NCI-H146 treated with DMSO at 0.1 percent for 48 hours (cell line): ENCODE data around the gene SLC24A4.

ENCODE experiments used
- DNase-seq: peaks from one replicate; lab custom pipeline; 2025; ENCODE audit not compliant: unreplicated experiment; lab: John Stamatoyannopoulos, UW

The SLC24A4 gene, protein sequence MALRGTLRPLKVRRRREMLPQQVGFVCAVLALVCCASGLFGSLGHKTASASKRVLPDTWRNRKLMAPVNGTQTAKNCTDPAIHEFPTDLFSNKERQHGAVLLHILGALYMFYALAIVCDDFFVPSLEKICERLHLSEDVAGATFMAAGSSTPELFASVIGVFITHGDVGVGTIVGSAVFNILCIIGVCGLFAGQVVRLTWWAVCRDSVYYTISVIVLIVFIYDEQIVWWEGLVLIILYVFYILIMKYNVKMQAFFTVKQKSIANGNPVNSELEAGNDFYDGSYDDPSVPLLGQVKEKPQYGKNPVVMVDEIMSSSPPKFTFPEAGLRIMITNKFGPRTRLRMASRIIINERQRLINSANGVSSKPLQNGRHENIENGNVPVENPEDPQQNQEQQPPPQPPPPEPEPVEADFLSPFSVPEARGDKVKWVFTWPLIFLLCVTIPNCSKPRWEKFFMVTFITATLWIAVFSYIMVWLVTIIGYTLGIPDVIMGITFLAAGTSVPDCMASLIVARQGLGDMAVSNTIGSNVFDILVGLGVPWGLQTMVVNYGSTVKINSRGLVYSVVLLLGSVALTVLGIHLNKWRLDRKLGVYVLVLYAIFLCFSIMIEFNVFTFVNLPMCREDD

DNA sequence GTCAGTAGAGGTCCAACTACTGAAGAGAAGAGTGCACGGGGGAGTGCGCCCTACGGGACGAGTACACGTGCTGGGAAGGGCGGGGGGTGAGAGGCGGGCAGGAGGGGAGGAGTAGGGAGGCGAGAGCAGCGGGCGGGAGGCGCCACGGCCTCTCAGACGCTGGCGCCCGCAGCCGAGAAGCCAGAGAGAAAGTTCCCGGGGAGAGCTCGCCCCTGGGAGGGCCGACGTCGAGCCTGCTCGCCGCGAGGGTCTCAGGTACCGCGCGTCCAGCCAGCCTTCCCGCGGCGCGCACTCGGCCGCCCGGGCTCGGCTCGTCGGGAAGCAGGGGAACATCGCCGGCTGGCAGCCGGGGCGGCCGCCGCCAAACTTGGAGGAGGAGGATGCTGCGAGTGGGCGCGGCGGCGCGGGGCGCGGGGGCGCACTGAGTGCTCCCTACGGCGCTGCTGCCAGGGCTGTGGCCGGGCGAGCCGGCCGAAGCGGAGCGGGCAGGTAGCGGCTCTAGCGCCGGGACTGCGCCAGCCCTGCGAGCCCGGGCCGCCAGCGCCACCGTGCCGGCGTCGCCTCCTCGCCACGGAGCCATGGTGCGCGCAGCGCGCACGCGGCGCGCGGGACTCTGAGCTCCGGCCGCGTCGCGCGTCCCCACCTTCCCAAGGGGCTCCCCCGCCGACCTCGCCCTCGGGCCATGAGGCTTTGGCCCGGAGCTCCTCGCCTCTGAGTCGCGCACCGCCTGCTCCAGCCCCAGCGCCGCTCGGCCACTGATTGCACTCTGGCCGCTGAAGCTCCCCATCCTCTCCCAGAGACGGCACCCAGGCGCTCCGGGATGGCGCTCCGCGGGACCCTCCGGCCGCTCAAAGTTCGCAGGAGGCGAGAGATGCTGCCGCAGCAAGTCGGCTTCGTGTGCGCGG lies at the start of gene SLC24A4:
SLC24A4 (plus strand) TSS at position 155 of the 905 bp plus-strand sequence; CDS start at position 821, 666 bp downstream.
- DNase-seq = no peak

DNA sequence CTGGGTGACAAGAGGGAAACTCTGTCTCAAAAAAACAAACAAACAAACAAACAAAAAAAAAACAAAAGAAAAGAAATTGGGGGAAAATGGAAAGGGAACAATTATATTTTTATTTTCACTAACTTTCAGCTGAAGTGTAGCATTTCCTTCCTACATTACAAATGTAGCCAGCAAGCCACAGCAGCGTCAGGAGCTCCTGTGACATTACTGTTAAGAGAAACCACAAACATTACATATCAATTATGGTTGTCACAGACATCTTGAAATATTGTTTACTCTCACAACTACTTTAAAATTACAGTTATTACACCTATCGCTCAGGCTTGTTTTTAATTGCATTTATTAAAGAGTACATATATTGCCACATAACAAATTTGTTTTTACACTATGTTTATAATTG lies 49.8 kb upstream of the SLC24A4 start:
- no peak for DNase-seq

GRCh38 chr14:92274055-92274454 lies 48.9 kb upstream of the SLC24A4 start:
- DNase-seq = no peak

GRCh38 chr14:92276074-92276473 lies 46.9 kb upstream of the SLC24A4 start:
- no peak for DNase-seq

- DNase-seq = no peak
Measured at GRCh38 chr14:92277031-92277430, 45.9 kb upstream of the SLC24A4 start.

- no peak for DNase-seq
Measured at GRCh38 chr14:92280554-92281262, 42.3 kb upstream of the SLC24A4 start.

GRCh38 chr14:92282669-92283068 lies 40.3 kb upstream of the SLC24A4 start:
- DNase-seq = no peak

DNA sequence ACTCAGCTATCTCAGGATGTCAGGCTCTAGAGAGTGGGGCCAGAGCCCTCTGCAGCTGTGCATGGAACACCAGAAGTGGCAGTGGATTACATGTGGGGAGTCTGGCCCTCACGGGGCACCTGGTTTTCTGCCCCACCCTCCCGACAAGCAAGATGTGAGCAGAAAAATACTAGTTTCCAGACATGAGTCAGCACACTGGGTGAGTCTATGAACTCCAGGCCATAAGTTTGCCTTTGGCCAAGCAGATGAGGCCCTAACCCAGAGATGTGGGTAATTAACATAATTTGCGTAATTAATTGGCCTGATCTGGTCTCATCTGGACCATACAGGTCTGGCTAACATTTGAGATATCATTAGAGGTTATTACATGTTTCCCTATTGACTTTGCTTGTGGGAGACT lies 37.7 kb upstream of the SLC24A4 start:
- DNase-seq = no peak

DNA sequence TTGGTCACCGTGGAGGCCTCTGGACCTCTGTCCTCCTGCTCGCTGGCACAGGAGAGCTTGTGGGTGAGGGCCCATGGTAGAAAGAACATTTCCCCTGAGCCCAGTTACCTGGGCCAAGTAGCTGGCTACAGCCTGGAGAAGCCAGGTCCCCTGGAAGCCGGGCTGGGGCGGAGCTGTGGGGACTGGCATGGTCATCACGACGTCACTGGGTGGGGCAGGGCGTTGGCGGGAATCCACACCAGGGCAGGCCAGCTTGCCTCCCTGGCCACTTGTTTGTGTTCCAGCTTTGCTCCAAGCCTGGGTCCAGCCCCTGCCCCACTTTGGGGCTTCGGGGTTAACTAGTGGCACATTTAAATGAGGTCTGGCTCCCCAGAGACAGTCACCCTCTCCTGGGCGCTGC lies 35.0 kb upstream of the SLC24A4 start:
- no peak for DNase-seq

DNA sequence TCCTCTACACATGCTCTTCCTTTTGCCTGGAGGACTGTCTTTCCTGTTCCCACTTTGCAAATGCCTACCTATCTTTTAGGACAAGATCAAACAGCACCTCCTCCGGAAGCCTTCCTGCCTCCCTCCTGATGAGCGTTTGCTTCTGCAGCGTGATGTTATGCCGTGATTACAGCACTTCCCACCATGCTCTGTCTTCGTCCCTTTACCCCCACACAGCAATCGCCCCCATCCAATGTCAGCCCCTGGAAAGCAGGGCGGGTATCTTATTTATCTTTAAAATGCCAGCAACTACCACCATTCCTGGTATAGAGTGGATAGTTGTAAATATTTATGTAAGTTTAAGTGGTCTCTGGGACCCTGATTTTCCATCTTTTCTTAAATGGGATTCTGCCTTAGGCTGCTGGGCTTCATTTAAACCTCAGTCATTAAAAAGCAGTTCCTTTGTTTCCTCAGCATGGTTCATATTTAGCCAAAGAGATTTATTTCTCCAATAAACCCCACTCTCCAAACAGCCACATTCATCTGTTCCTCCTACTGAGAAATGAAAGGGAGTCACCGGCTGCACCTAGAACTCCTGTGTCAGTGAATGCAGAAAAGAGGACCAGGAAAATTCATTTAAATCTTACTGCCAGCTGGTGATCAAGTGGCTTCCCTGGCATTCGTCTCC lies 33.8 kb upstream of the SLC24A4 start:
- DNase-seq = no peak

GRCh38 chr14:92292673-92293072 lies 30.3 kb upstream of the SLC24A4 start:
- no peak for DNase-seq

GRCh38 chr14:92294506-92294905 lies 28.5 kb upstream of the SLC24A4 start:
- no peak for DNase-seq

DNA sequence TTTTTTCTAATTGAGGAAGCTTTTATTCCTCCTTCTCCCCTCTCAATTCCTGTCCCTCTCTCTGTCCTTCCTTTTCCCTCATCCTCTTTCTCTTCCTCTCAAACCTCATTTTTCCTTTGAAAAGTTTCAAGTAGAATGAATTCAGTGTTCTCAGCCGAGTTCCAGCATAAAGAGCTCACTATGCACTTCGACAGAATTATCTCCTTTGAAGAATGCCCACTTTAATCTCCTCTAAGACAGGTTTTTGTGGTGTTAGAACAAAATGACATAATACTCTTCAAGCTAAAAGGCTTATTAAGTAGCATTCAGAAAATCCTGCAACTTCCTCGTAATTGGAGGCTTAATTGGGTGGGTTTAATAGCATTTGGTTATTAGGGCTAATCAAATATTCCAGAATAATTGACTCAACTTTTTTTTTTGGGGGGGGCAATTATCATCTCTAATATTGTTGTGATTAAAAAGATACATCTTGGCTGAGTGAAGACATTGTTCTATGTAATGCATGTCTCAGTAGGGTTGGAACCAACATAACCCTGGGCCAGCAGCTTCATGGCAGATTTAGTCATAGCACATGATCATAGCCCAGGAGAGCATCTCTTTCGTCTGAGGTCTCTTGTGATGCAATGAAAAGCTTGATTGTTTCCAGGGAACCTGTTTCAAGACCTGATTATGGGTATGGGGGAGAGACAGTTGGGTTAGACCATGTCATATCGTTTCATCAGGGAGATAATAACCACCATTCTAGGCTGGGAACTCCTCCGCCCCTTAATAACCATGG lies 25.0 kb upstream of the SLC24A4 start:
- DNase-seq = no peak

DNA sequence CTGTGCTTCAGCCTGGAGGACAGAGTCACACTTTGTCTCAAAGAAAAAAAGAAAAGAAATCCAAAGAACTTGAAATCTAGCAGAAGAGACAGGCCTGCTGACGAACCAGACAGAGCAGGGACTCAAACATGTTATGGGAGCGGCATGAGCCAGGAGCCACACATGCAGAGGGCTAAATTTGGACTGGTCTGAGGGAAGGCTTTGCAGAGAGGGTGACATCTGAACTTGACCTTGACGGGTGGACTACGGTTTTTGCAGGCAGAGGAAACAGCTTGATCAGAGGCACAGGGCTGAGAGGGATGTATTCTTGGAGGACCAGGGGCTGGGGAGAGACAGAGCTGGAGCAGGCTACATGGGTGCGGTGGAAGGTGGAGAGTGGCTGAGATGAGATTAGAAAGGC lies 20.5 kb upstream of the SLC24A4 start:
- DNase-seq = no peak

DNA sequence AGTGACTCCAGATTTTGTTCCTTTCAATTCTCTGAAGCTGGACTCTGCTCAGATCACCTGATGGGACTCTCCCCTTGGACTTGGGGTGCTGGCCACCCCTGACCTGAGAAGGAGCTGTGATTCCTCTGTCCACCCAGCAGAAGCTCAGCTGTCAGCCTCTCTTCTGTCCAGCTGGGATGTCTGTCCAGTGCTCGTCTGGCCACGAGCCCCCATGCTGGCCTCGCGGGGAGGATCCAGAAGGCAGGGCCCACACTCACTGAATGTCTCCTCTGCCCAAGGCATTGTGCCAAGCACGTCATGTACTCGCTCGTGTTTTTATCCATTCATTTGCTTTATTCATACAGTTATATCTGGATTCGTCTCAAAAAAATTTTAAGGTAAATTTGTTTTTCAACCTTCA lies 14.2 kb upstream of the SLC24A4 start:
- no peak for DNase-seq

GRCh38 chr14:92309968-92310530 lies 12.9 kb upstream of the SLC24A4 start:
- no peak for DNase-seq

GRCh38 chr14:92310776-92311375 lies 12.1 kb upstream of the SLC24A4 start:
- DNase-seq = no peak

DNA sequence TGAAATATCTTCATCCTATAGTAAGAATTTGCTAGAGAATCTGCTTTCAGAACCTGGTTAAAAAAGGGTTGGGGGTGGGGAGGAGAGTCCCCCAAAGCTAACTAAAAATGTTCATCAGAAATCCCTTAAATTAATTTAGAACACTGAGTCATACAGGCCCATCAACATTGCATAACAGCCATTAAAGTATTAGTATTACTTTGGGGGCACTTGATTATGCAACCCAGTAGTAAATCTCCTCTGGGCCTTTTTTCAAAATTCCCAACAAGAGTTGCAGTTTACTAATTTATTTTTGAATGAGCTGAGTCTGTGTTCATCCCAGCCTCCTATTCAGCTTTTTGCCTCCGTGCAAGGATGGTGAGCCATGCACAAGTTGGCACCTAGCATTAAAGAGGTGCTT lies 8.8 kb upstream of the SLC24A4 start:
- no peak for DNase-seq
